IPS-11a (cell line): ENCODE results near the gene FAM184B.
"Not testable (repeated sequence)": the region's sequence is repeated elsewhere in the genome, so short reads cannot be mapped to it uniquely, and the experiment has no call there.

Experiments
- H3K4me3 ChIP-seq: one replicate; pipeline ENCODE4 v1.5.1; 2013; ENCODE audit warnings: low read depth, low read length, control low read depth

FAM184B gene

GRCh38 chr4:17690135-17690534 lies 91.3 kb downstream of the FAM184B start:
- no peak overlapping the region for H3K4me3 ChIP-seq

- no peak overlapping the region for H3K4me3 ChIP-seq
Measured at GRCh38 chr4:17688011-17688441, 93.4 kb downstream of the FAM184B start.

GRCh38 chr4:17687237-17687857 lies 94.1 kb downstream of the FAM184B start:
- H3K4me3 ChIP-seq, result no peak overlapping the region

DNA sequence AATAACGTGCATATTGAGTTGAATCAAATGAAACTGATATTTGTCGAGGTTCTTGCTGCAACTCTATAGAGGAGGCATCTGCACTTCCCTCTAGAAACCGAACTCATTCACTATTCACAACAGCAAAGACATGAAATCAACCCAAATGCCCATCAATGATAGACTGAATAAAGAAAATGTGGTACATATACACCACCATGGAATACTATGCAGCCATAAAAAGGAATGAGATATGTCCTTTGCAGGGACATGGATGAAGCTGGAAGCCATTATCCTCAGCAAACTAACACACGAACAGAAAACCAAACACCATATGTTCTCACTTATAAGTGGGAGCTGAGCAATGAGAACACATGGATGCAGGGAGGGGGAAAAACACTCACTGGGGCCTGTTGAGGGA lies 96.8 kb downstream of the FAM184B start:
- H3K4me3 ChIP-seq, result not testable (repeated sequence)

- H3K4me3 ChIP-seq, result no peak overlapping the region
Measured at GRCh38 chr4:17682222-17682566, 99.2 kb downstream of the FAM184B start.

- H3K4me3 ChIP-seq, result no peak overlapping the region
Measured at GRCh38 chr4:17681281-17682221, 99.9 kb downstream of the FAM184B start.

GRCh38 chr4:17680559-17681280 lies 100.7 kb downstream of the FAM184B start:
- no peak overlapping the region for H3K4me3 ChIP-seq

DNA sequence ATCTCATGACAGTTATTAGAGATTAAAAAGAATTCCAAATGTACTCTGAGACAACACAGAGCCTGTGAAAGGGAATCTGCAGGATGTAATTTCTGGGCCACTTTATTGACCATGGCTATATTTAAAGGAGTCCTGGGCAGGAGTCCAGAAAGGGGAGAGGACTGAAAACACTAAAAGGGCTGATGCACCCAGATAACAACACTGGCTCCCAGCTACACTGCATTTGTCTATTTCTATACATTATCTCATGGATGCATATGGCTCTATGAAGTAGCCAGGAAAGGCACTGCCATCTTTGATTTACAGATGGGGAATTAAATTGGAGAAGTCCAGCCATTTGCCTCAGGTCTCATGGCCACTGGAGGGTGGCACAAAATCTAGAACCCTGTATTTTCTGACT lies 111.0 kb downstream of the FAM184B start:
- no peak overlapping the region for H3K4me3 ChIP-seq

GRCh38 chr4:17667653-17668201 lies 113.7 kb downstream of the FAM184B start:
- H3K4me3 ChIP-seq, result no peak overlapping the region

GRCh38 chr4:17667253-17667652 lies 114.2 kb downstream of the FAM184B start:
- no peak overlapping the region for H3K4me3 ChIP-seq

DNA sequence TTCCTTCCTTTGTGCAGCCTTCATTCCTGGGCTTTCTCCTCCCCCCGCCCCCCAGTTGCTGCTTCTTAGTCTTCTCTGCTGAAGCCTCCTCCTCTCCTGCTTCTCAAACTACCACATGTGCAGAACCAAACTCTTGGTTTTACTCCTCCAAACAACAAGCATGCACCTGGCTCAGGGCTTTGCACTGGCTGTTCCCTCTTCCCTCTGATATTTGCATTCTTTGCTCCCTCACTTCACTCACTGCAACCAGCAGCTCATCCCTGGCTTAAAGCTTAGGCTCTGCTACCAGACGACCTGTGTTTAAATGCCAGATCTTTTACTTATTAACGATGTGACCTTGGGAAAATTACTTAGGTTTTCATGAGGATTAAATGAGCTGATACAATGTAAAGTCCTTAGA lies 115.6 kb downstream of the FAM184B start:
- H3K4me3 ChIP-seq, result no peak overlapping the region

- no peak overlapping the region for H3K4me3 ChIP-seq
Measured at GRCh38 chr4:17665346-17665745, 116.1 kb downstream of the FAM184B start.

- no peak overlapping the region for H3K4me3 ChIP-seq
Measured at GRCh38 chr4:17664755-17665154, 116.7 kb downstream of the FAM184B start.

GRCh38 chr4:17662694-17663093 lies 118.7 kb downstream of the FAM184B start:
- no peak overlapping the region for H3K4me3 ChIP-seq

- H3K4me3 ChIP-seq, result not testable (repeated sequence)
Measured at GRCh38 chr4:17659196-17659595, 122.2 kb downstream of the FAM184B start.

GRCh38 chr4:17657849-17658248 lies 123.6 kb downstream of the FAM184B start:
- no peak overlapping the region for H3K4me3 ChIP-seq

DNA sequence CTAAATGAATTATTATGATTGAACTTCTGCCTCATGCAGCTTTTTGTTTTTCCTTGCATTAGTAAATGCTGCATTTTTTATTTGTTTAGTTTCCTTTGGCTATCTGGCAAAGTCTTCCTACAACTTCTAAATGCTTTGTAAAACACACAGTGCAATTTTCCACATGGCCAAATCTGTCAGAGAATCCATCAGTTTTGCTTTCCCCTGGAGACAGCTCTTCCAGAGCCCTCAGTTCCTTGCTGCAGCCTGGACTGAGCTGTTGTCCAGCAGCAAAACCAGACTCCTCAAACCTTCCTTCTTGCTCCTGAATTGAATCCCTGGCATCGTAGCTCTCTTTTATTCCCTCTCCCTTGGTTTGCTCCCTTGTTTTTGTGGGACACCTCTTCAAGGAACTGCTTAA lies 124.3 kb downstream of the FAM184B start:
- no peak overlapping the region for H3K4me3 ChIP-seq

DNA sequence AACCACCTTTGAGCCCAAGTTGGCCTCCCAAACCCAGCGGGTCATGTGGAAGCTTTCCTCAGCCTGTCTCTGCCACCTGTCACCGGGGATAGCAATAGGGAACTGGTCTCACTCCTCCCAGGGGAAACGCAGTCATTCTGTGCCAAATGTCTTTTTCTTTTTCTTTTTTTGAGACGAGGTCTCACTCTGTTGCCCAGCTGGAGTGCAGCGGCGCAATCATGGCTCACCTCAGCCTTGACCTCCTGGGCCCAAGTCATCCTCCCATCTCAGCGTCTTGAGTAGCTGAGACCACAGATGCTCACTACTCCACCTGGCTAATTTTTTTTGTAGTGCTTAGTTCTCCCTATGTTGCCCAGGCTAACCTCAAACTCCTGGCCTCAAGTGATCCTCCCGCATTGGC lies 126.7 kb downstream of the FAM184B start:
- H3K4me3 ChIP-seq, result no peak overlapping the region

- no peak overlapping the region for H3K4me3 ChIP-seq
Measured at GRCh38 chr4:17650406-17650805, 131.0 kb downstream of the FAM184B start.

- H3K4me3 ChIP-seq, result no peak overlapping the region
Measured at GRCh38 chr4:17647927-17648326, 133.5 kb downstream of the FAM184B start.

GRCh38 chr4:17647176-17647806 lies 134.1 kb downstream of the FAM184B start:
- no peak overlapping the region for H3K4me3 ChIP-seq
